Hepatocyte (in vitro differentiated cells): Measurements from ENCODE around the gene KCNIP2. TPM values are rescaled to one million over a fixed set of nuclear protein-coding genes. Genes with fewer than 3 reads are reported as not detected.

Experiments used
- DNase-seq: peaks from one replicate; pipeline ENCODE4 v3.0.0-alpha.2; 2016; ENCODE audit warnings: low spot score
- H2AFZ ChIP-seq: fragments of 200-600 bp; sonication (generic); 2 replicates; pipeline ENCODE4 v1.6.0; 2016; ENCODE audit warnings: antibody characterized with exemption, mild to moderate bottlenecking
- H3K27ac ChIP-seq: fragments of 200-600 bp; sonication (generic); 2 replicates; pipeline ENCODE4 v1.5.1; 2016; ENCODE audit warnings: mild to moderate bottlenecking
- H3K27me3 ChIP-seq: fragments of 200-600 bp; sonication (generic); 2 replicates; pipeline ENCODE4 v1.6.1; 2016
- H3K36me3 ChIP-seq: fragments of 200-600 bp; sonication (generic); replicated peaks from 2 replicates; pipeline ENCODE4 v1.5.1; 2016; ENCODE audit warnings: low read depth; ENCODE audit not compliant: insufficient read depth
- H3K4me1 ChIP-seq: fragments of 200-600 bp; sonication (generic); 2 replicates; pipeline ENCODE4 v1.5.1; 2016; ENCODE audit warnings: mild to moderate bottlenecking, moderate library complexity; ENCODE audit not compliant: insufficient read depth
- H3K4me2 ChIP-seq: fragments of 200-600 bp; sonication (generic); 2 replicates; pipeline ENCODE4 v1.6.0; 2016
- H3K4me3 ChIP-seq: fragments of 200-600 bp; sonication (generic); 2 replicates; pipeline ENCODE4 v1.5.1; 2016; ENCODE audit warnings: mild to moderate bottlenecking
- H3K79me2 ChIP-seq: fragments of 200-600 bp; sonication (generic); 2 replicates; pipeline ENCODE4 v1.6.0; 2017; ENCODE audit warnings: mild to moderate bottlenecking
- H3K9me2 ChIP-seq: fragments of 200-600 bp; sonication (generic); replicated peaks from 2 replicates; pipeline ENCODE4 v1.6.0; 2017; ENCODE audit warnings: mild to moderate bottlenecking; ENCODE audit not compliant: insufficient read depth
- H3K9me3 ChIP-seq: fragments of 200-600 bp; sonication (generic); 2 replicates; pipeline ENCODE4 v1.5.1; 2016; ENCODE audit warnings: low read depth, mild to moderate bottlenecking
- H4K20me1 ChIP-seq: fragments of 200-600 bp; sonication (generic); 2 replicates; pipeline ENCODE4 v1.6.0; 2016; ENCODE audit warnings: mild to moderate bottlenecking; ENCODE audit not compliant: insufficient read depth, poor library complexity, severe bottlenecking
- EZH2 ChIP-seq: fragments of 200-600 bp; sonication (generic); IDR thresholded peaks from 2 replicates; pipeline ENCODE4 v1.6.1; 2016; ENCODE audit warnings: antibody characterized with exemption, mild to moderate bottlenecking, borderline replicate concordance
- EZH2phosphoT487 ChIP-seq: fragments of 200-600 bp; sonication (generic); IDR thresholded peaks from one replicate; pipeline ENCODE4 v1.6.1; 2018; ENCODE audit warnings: antibody characterized with exemption, mild to moderate bottlenecking, low read depth, moderate library complexity; ENCODE audit not compliant: unreplicated experiment, severe bottlenecking
- WGBS: methylation state at CpG from one replicate; pipeline ENCODE4 v1.1.6; 2016; ENCODE audit warnings: low lambda C conversion rate; ENCODE audit errors: missing lambda C conversion rate; 5-methylcytosine and 5-hydroxymethylcytosine counted together
- polyA plus RNA-seq: library from polyadenylated mRNA; unstranded; fragments of >200 nt; fragmentation: Nextera tagmentation; extraction: Ambion mirVana; gene quantifications from 2 replicates; pipeline ENCODE4 v1.2.1, GENCODE V29; 2016
- total RNA-seq: library from RNA; depleted of rRNA; stranded (reverse); fragments of >200 nt; gene quantifications from 2 replicates; pipeline ENCODE4 v1.2.3, GENCODE V29; 2014
- TF ChIP-seq, protein P1 (sequence below): fragments of 200-600 bp; sonication (generic); IDR thresholded peaks from 2 replicates; pipeline ENCODE4 v1.5.1; 2016; ENCODE audit warnings: antibody characterized with exemption, mild to moderate bottlenecking; ENCODE audit not compliant: poor library complexity

The KCNIP2 gene
- total and polyA plus RNA-seq, 2 experiments from 2014 or later: 0.87 to 1.0 TPM

DNA sequence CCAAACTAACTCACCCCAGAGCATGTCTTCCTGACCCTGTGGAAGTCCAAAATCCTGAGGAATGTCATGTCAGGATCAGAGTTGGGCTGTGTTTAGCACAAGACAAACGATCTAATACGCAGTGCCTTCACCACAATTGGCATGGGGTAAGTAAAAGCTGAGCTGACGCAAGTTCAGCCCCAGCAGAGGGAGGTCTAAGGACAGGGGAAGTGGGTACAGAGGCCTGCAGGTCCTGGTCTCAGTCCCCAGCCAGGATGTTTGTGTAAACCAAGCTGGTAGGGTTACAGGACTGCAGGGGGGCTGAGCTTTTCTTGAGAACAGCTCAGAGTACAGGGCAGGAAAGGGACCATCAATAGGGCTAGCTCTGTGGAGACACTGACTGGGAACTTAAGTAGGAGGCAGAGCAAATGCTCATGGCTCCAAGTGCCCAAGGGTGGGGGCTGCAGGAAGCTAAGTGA lies 5.3 kb upstream of the KCNIP2 start:
- TF ChIP-seq EZH2phosphoT487: no peak
- TF ChIP-seq, protein P1, sequence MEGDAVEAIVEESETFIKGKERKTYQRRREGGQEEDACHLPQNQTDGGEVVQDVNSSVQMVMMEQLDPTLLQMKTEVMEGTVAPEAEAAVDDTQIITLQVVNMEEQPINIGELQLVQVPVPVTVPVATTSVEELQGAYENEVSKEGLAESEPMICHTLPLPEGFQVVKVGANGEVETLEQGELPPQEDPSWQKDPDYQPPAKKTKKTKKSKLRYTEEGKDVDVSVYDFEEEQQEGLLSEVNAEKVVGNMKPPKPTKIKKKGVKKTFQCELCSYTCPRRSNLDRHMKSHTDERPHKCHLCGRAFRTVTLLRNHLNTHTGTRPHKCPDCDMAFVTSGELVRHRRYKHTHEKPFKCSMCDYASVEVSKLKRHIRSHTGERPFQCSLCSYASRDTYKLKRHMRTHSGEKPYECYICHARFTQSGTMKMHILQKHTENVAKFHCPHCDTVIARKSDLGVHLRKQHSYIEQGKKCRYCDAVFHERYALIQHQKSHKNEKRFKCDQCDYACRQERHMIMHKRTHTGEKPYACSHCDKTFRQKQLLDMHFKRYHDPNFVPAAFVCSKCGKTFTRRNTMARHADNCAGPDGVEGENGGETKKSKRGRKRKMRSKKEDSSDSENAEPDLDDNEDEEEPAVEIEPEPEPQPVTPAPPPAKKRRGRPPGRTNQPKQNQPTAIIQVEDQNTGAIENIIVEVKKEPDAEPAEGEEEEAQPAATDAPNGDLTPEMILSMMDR: no peak
- no peak for TF ChIP-seq EZH2
- H3K4me2 ChIP-seq: no peak overlapping the region
- no peak overlapping the region for H2AFZ ChIP-seq
- H3K4me1 ChIP-seq: no peaks in the 10 kb centered on the region
- no peak overlapping the region for H3K27ac ChIP-seq
- DNase-seq: no peak
- H3K9me2 ChIP-seq: no peaks in the 10 kb centered on the region
- H3K27me3 ChIP-seq: peaks cover 14% of the 10 kb centered on the region
- no peaks in the 10 kb centered on the region for H3K9me3 ChIP-seq
- H3K36me3 ChIP-seq: no peaks in the 10 kb centered on the region
- WGBS: 71% methylated on average over 3 of the region's 3 CpGs
- H4K20me1 ChIP-seq: no peaks in the 10 kb centered on the region
- H3K79me2 ChIP-seq: no peaks in the 10 kb centered on the region
- H3K4me3 ChIP-seq: no peak overlapping the region

- Histone ChIP-seq H2AFZ (no peak overlapping the region), H3K79me2 (no peaks in the 10 kb centered on the region), H3K4me1 (no peaks in the 10 kb centered on the region), H3K4me2 (no peak overlapping the region), H3K27me3 (peaks cover 14% of the 10 kb centered on the region), H4K20me1 (no peaks in the 10 kb centered on the region), H3K9me3 (no peaks in the 10 kb centered on the region), H3K9me2 (no peaks in the 10 kb centered on the region), H3K27ac (no peak overlapping the region), H3K4me3 (no peak overlapping the region), H3K36me3 (no peaks in the 10 kb centered on the region)
- TF ChIP-seq EZH2 (no peak), EZH2phosphoT487 (no peak)
- TF ChIP-seq, protein P1: no peak
- no peak for DNase-seq
- 38% methylated on average over 4 of the region's 4 CpGs for WGBS
Observed at GRCh38 chr10:101848408-101848807, 4.8 kb upstream of the KCNIP2 start.

GRCh38 chr10:101845893-101846292 lies 2.3 kb upstream of the KCNIP2 start:
- no peaks in the 10 kb centered on the region for H3K79me2 ChIP-seq
- TF ChIP-seq EZH2phosphoT487 (no peak), EZH2 (no peak)
- TF ChIP-seq, protein P1: no peak
- H2AFZ ChIP-seq: no peak overlapping the region
- no peak overlapping the region for H3K27ac ChIP-seq
- 98% methylated on average over 3 of the region's 3 CpGs for WGBS
- no peaks in the 10 kb centered on the region for H3K9me2 ChIP-seq
- H3K9me3 ChIP-seq: no peaks in the 10 kb centered on the region
- DNase-seq: no peak
- H3K4me2 ChIP-seq: no peak overlapping the region
- no peaks in the 10 kb centered on the region for H3K36me3 ChIP-seq
- peaks cover 16% of the 10 kb centered on the region for H4K20me1 ChIP-seq
- peaks cover 14% of the 10 kb centered on the region for H3K27me3 ChIP-seq
- H3K4me3 ChIP-seq: no peak overlapping the region
- peaks cover under 1% of the 10 kb centered on the region for H3K4me1 ChIP-seq

DNA sequence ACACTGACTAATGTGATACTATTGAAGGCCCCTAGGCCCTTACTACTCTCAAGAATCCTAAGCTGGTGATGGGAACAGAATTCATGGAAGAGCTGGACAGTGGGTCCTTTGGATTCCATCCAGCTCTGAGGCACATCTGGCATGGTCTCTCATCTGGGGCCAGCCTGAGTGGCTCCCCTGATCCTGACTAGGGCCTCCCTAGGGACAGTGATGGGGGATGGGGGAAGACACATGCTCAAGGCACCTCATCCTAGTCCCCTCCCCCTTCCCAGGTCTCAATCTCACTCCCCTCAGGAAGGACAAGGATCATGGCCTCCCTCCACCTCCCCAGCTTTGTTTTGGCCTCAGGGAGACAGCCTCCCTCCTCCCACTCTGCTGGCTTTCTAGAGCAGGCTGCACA lies 1.8 kb downstream of the KCNIP2 start:
- H4K20me1 ChIP-seq: peaks cover 24% of the 10 kb centered on the region
- H3K4me2 ChIP-seq: no peak overlapping the region
- H3K79me2 ChIP-seq: no peaks in the 10 kb centered on the region

More for the DNA sequence above, 1.8 kb downstream of the KCNIP2 start:
- H3K9me2 ChIP-seq: no peaks in the 10 kb centered on the region
- H3K4me3 ChIP-seq: no peak overlapping the region
- DNase-seq: no peak
- H3K9me3 ChIP-seq: no peaks in the 10 kb centered on the region
- TF ChIP-seq EZH2phosphoT487 (no peak), EZH2 (no peak)
- TF ChIP-seq, protein P1: no peak
- H3K4me1 ChIP-seq: peaks cover 18% of the 10 kb centered on the region
- H3K27ac ChIP-seq: no peak overlapping the region
- peaks cover 14% of the 10 kb centered on the region for H3K27me3 ChIP-seq
- H2AFZ ChIP-seq: no peak overlapping the region
- H3K36me3 ChIP-seq: no peaks in the 10 kb centered on the region
